ENCODE measurements around the gene ATG5. TPM values are rescaled to one million over a fixed set of nuclear protein-coding genes. Genes with fewer than 3 reads are reported as not detected.
A peak's percentile ranks its signal among the peaks of the same experiment; 100 is the strongest.

The ATG5 gene
- total RNA-seq, 1 experiment from 2014 or later = 51.4 TPM

DNA sequence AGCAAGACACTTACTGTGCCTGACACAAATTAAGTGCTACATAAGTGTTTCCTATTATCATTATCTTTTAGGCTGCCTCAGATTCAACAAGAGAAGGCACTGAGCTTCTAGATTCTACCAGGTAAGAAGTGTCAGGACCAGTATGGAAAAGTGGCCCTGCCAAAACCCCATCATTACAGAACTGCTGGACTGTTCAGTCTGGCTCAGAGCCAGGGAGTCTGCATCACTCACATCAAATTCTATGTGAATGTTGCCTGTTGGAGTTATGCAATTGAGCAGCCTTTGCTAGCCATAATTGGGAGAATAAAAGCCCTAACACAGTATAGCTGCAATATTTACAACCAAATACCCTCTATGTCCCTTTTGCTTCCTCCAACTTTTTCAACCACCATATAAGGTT lies 70.9 kb downstream of the ATG5 start:
- in situ Hi-C loops (cut with HindIII; ENCODE audit: low pct_unique_long_range_greater_than_20kb, low sequenced_read_pairs) = no loop called here
- H3K4me3 ChIP-seq (ENCODE audit: low read depth in 2 of 2, low read length in 2 of 2) = no peak overlapping the region
- TF ChIP-seq TCF7L2 (IDR thresholded peaks at IDR 0.05; ENCODE audit: low read depth, low read length) = no peak
- TF ChIP-seq SIN3A (IDR thresholded peaks at IDR 0.05; ENCODE audit: borderline replicate concordance, insufficient read depth, low read depth, low read length) = no peak
- TF ChIP-seq CTCF (IDR thresholded peaks at IDR 0.05) = no peak
- TF ChIP-seq POLR2AphosphoS5 (IDR thresholded peaks at IDR 0.05; ENCODE audit: low read depth, low read length) = no peak
- no peak for TF ChIP-seq REST (IDR thresholded peaks at IDR 0.05; ENCODE audit: insufficient read depth in 1 of 2, low read depth in 2 of 2, low read length in 1 of 2)

DNA sequence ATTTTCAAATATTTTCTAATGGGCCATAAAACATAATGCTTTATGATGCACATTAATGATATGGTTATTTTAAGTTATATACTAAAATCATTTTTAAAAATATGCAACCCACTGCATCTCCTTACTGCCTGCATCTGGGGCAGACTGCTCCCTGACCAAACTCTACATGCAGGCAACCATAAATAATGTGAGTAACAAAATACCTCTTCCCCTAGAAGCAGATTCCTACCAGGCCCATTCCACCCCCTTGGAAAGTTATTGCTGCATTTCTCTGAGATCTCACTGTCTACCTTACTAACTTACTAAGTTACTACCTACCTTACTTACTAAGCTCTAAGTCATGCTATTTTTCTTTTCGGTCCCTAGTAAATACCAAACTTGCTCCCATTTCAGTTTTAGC lies 71.8 kb downstream of the ATG5 start:
- BruUV-seq (replicated peaks) = no TSS peak
- CTCF ChIA-PET = no interaction called here

More for the DNA sequence above, 70.9 kb downstream of the ATG5 start:
- peaks cover 17% of the 10 kb centered on the region for H3K4me1 ChIP-seq (ENCODE audit: control insufficient read depth, insufficient read depth, low read length)
- POLR2A ChIA-PET = no interaction called here
- no peaks in the 10 kb centered on the region for H3K36me3 ChIP-seq (ENCODE audit: control insufficient read depth, insufficient read depth, low read length)
- CTCF ChIA-PET = no interaction called here
- H3K27ac ChIP-seq (ENCODE audit: low read length) = no peak overlapping the region
- H3K9me3 ChIP-seq (ENCODE audit: control insufficient read depth, insufficient read depth, low read depth, low read length) = no peaks in the 10 kb centered on the region
- intact Hi-C loops (cut with micrococcal nuclease; ENCODE audit: unreplicated experiment) = no loop called here
- BruUV-seq (replicated peaks) = no TSS peak
- no peaks in the 10 kb centered on the region for H3K27me3 ChIP-seq (ENCODE audit: control insufficient read depth, insufficient read depth, low read length)
- ATAC-seq (no peak), DNase-seq (ENCODE audit: low read depth, low spot score) (no peak)

More for the DNA sequence above, 71.8 kb downstream of the ATG5 start:
- DNase-seq (ENCODE audit: low read depth, low spot score) = no peak
- Histone ChIP-seq H3K27me3 (ENCODE audit: control insufficient read depth, insufficient read depth, low read length) (no peaks in the 10 kb centered on the region), H3K36me3 (ENCODE audit: control insufficient read depth, insufficient read depth, low read length) (no peaks in the 10 kb centered on the region), H3K27ac (ENCODE audit: low read length) (no peak overlapping the region), H3K9me3 (ENCODE audit: control insufficient read depth, insufficient read depth, low read depth, low read length) (no peaks in the 10 kb centered on the region), H3K4me1 (ENCODE audit: control insufficient read depth, insufficient read depth, low read length) (peaks cover 17% of the 10 kb centered on the region), H3K4me3 (ENCODE audit: low read depth in 2 of 2, low read length in 2 of 2) (no peak overlapping the region)
- no peak for TF ChIP-seq REST (IDR thresholded peaks at IDR 0.05; ENCODE audit: insufficient read depth in 1 of 2, low read depth in 2 of 2, low read length in 1 of 2)
- TF ChIP-seq SIN3A (IDR thresholded peaks at IDR 0.05; ENCODE audit: borderline replicate concordance, insufficient read depth, low read depth, low read length) = no peak
- TF ChIP-seq TCF7L2 (IDR thresholded peaks at IDR 0.05; ENCODE audit: low read depth, low read length) = no peak
- TF ChIP-seq CTCF (IDR thresholded peaks at IDR 0.05) = no peak
- no peak for TF ChIP-seq POLR2AphosphoS5 (IDR thresholded peaks at IDR 0.05; ENCODE audit: low read depth, low read length)
- POLR2A ChIA-PET = no interaction called here
- in situ Hi-C loops (cut with HindIII; ENCODE audit: low pct_unique_long_range_greater_than_20kb, low sequenced_read_pairs) = no loop called here
- peak; percentile 36; the same call in 1 of the 2 replicates for ATAC-seq
- intact Hi-C loops (cut with micrococcal nuclease; ENCODE audit: unreplicated experiment) = no loop called here

All from Panc1 (cell line).